Stimulated activated CD4-positive, alpha-beta T cell treated with anti-CD3 and anti-CD28 coated beads, Interleukin-12 subunit alpha, Interleukin-12 subunit beta, amount 100 ng/mL, for 4 hours (primary cell): ENCODE measurements around the gene OR2G3.
A peak's percentile ranks its signal among the peaks of the same experiment; 100 is the strongest.

Experiments
- DNase-seq: peaks from one replicate; pipeline ENCODE4 v3.0.0-alpha.2; 2020

OR2G3 gene

DNA sequence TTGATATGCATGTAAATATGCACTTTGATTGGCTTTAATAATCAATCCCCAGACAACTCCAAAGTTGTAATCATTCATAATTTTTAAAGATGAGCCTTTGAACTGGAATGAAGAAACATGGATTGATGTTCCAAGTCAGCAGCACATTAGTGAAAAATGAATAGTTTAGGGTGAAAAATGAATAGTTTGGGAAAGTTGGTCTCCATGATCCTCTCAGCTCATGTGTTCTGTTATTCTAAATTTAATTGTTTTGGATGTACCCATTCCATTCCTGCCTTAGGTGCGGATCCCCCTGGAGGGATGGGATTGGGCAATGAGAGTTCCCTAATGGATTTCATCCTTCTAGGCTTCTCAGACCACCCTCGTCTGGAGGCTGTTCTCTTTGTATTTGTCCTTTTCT, at the start of gene OR2G3:
Gene OR2G3, plus strand, starts transcription at position 301 of the 400 bp plus-strand sequence. Its CDS starts 0 bp downstream, at position 301.
- no peak for DNase-seq

GRCh38 chr1:247557926-247558674, 47.3 kb upstream of the OR2G3 start:
- DNase-seq: no peak

- DNase-seq: no peak
Observed at GRCh38 chr1:247561711-247562110, 43.7 kb upstream of the OR2G3 start.

- no peak for DNase-seq
Observed at GRCh38 chr1:247562198-247562597, 43.2 kb upstream of the OR2G3 start.

DNA sequence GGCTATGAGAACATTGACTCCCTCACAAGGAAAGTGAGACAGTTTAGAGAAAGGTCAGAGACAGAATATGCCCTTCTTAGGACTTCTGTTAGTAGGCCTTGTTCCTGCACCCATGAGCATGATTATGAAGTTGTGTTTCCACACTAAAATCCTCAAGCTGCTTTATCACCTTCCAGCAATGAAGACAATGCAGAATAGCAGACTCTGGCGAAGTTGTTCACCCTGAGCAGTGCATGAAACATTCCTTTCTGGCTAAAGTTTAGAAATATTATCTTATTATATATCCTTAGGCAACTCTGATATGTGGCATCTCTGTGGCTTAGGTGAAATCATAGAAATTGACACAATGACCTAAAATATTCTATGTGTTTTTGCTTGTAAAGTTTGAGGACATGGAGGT, 31.1 kb upstream of the OR2G3 start:
- no peak for DNase-seq

DNA sequence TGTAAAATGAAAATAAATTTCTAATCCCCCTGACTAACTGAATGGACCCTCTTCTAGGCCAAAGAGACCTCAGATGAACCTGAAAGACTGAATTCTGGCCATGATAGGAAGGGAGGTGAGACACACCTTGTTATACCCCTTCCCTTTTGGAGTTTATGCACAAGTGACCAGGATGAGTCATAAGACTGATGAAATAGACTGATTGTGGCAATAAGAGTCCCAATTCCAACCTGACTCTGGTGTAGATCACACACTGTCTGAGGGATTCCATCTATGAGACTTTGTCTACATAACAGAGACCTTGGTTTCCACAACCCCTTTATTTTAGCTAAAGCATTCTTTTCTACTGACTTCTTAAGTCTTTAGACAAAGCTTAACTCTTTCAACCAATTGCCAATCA, 30.7 kb upstream of the OR2G3 start:
- DNase-seq: no peak

DNA sequence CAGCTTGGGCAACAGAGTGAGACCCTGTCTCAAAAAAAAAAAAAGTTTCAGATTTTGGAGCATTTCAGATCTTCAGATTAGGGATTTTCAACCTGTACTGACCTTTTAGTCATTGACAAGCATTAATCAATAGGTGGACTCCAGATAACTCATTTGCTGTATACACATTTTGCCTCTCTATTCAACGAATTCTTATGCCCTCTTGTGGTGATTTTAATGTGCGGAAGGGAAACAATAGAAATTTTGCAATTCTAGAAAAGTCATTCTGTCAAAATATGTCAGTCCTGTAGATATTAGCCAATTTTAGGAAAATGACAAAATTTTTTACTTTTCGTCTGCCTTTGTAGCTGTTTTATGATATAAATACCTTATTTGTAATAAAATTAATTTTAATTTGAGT, 28.9 kb upstream of the OR2G3 start:
- DNase-seq: no peak

DNA sequence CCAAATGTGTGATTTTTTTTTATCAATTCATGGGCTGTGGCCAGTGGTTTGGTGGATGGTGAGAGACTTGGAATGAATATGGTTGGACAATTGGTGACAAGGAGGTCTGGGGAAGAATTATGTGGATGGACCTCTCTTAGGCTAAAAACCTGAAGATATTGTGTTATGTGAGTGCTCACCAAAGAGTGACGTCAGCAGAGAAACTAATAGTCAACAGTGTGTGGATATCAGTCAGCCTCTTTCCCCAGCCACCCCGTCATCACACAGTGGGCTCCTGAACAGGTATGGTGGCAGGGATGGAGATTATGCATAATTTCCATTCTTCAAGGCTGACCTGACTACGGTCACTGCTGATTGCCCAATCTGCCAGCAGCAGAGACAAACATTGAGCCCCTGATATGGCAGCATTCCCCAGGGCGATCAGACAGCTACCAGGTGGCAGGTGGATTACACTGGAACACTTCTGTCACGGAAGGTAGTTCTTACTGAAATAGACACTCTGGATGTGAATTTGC, 26.4 kb upstream of the OR2G3 start:
- DNase-seq: no peak

DNA sequence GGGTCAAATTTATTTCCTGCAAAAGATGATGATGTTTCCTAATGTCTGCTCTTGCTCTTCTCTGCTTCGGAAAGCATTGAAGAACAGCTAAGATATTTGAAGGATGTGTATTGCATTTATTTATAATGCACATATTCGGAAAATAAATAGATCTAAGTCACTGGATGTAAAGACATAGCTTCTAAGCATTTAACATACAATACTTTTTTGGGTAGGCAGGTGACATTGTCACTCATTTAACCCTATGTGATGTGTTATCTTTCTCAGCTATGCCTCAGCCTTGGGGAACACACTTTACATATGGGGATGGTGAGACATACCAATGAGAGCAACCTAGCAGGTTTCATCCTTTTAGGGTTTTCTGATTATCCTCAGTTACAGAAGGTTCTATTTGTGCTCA, 17.3 kb upstream of the OR2G3 start, which contains the start of gene OR2G2:
Gene OR2G2, plus strand, starts transcription at position 301 of the 400 bp plus-strand sequence. Its CDS starts 0 bp downstream, at position 301.
- no peak for DNase-seq

- no peak for DNase-seq
Observed at GRCh38 chr1:247613405-247613804, 8.0 kb downstream of the OR2G3 start.

DNA sequence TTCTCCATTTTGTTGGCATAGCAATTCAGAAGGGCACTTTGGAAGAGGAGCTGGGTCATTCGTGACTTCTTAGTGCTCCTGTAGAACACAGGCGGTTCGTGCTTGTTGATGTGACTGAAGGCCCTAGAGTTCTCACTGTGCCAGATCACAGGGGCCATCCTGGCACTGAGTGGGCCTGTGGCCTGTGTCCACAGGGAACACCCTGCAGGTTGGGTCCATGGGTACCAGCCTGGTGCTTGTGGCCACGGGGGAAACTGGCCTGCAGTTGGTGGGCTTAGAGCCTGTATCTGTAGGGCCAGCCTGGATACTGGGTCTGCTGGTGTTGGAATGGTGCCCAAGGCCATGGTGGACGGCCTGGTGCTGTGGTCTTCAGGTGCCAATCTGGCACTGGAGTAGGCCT, 9.2 kb downstream of the OR2G3 start:
- DNase-seq: no peak

- DNase-seq: no peak
Observed at GRCh38 chr1:247627951-247628350, 22.6 kb downstream of the OR2G3 start.

DNA sequence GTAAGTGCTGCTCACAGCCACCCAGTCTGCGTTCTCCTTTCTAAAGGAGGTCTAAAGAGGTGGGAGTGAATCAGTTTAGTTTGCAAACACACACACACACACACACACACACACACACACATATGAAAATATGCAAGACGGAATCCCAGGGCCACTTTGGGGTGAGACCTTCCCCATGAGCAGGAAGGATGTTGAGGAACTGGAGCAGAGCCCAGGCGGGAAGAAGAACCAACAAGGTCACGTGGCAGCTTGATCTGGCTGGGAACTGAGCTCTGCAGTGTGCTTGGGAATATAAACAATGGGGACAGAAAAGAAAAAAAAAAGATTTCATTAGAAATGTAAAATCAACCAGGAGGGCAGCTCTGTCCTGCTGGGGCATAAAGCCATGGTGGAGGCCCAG, 32.6 kb downstream of the OR2G3 start:
- DNase-seq: no peak

- DNase-seq: no peak
Observed at GRCh38 chr1:247638781-247639180, 33.4 kb downstream of the OR2G3 start.

DNA sequence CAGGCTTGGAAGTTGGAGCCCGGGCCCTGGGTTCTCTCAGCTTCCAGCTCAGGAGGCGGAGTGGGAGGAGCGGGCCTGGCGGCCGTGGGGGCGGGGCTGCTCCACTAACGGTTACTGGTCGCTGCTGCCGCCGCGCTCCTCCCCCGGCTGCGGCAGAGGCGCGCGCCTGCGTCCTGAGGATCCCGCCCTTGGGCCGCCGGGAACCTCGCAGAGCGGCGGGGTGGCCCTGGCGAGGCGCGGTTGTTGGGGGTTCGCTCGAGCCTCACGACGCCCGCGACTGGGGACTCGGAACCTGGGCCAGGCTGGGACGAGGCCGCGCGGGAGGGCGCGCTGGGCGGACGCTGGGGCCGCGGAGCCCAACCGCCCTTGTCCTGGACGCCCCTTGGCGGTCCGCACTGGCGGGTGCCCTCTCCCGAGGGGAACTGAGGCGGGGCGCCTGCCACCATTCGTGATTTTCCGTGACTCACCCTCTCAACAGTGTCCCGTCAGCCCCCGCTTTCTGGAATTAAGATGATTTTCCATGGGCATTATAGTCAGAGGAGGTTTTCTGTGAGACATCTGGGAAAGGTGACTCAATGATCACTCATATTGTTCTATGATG, 34.1 kb downstream of the OR2G3 start:
- DNase-seq: peak; percentile 38

GRCh38 chr1:247642742-247643141, 37.4 kb downstream of the OR2G3 start:
- no peak for DNase-seq

DNA sequence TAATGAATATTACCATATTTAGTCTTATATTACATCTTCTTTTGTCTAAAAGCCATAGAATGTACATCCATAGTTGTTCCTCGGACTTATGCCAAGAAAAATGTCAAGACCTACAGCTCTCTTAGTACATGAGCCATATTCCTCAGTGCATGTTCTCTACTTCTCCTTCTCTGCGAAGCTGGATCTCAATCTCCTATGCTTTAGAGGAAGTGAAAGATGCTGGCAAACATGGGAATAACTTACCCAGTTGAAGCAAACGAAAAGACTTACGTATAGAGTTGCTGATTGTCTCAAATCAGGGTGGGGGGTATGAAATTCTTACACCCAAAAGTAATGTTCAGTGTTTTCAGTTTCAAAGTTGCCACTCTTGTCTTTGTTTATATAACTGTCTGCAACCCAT, 41.5 kb downstream of the OR2G3 start:
- DNase-seq: no peak

DNA sequence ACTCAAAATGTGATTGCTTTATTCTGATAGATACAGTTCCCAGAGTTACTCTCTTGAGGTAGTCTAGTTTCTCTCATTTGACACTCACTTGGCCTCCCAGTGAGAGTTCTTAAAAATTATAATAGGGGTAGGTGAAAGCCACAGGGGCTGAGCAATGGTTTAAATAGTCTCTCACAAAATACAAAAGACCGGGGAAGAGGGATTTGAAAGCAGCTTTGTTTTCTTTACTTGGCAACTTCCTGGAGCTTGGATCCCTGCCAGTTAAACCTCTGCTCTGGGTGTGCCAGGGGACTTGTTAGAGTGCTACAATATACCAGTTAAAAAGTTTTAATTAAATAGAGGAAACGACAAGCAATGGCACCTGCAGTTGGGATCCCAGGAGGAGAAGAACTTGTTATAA, 42.5 kb downstream of the OR2G3 start:
- no peak for DNase-seq

DNA sequence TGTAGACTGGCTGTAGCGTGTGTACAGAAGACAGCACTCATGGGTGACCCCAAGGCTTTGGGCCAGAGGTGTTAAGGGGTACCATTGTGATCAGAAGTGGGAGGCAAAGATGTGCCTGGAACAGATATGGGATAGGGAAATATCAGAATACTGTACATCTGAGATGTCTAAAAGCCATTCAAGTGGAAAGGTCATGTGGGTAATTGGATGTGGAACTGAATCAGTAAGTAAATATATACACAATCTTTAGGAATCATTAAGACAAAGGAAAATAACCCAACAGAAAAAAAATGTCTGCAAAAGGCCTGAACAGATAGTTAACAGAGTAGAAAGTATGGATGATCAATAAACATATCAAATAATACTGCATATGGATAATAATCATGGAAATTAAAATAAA, 47.7 kb downstream of the OR2G3 start:
- DNase-seq: no peak
